Skeletal muscle tissue (tissue), 4 donors: Measurements from ENCODE around the gene RALY. TPM values are rescaled to one million over a fixed set of nuclear protein-coding genes. Genes with fewer than 3 reads are reported as not detected.

Source experiments
- H3K27ac ChIP-seq: one replicate; pipeline ENCODE4 v1.7.0; 2013; ENCODE audit warnings: mild to moderate bottlenecking, low read depth, low read length, inconsistent platforms
- H3K27me3 ChIP-seq, 3 donors: one replicate each; pipeline ENCODE4 v1.7.0; 2013; ENCODE audit warnings: low read length in 3 of 3; ENCODE audit not compliant: control insufficient read depth in 3 of 3, insufficient read depth in 3 of 3
- H3K36me3 ChIP-seq, 3 donors: one replicate each; pipeline ENCODE4 v1.7.0; 2013; ENCODE audit warnings: low read length in 3 of 3; ENCODE audit not compliant: control insufficient read depth in 3 of 3, insufficient read depth in 3 of 3
- H3K4me1 ChIP-seq, 3 donors: one replicate each; pipeline ENCODE4 v1.7.0; 2013; ENCODE audit warnings: low read length in 3 of 3, mild to moderate bottlenecking in 3 of 3; ENCODE audit not compliant: control insufficient read depth in 3 of 3, insufficient read depth in 3 of 3
- H3K4me3 ChIP-seq, 3 donors: one replicate each; pipeline ENCODE4 v1.7.0; 2013; ENCODE audit warnings: low read length in 3 of 3
- H3K9ac ChIP-seq, 3 donors: one replicate each; pipeline ENCODE4 v1.7.0; 2013; ENCODE audit warnings: low read length in 3 of 3, mild to moderate bottlenecking in 3 of 3, moderate library complexity in 2 of 3, low read depth in 1 of 3
- H3K9me3 ChIP-seq, 3 donors: one replicate each; pipeline ENCODE4 v1.7.0; 2013; ENCODE audit warnings: low read length in 3 of 3; ENCODE audit not compliant: control insufficient read depth in 3 of 3
- total RNA-seq: library from RNA; depleted of rRNA; stranded (reverse); fragments of >200 nt; gene quantifications from one replicate; pipeline ENCODE4 v1.2.3, GENCODE V29; 2014
- donor health status: Osteomylitis.

The RALY gene
- total RNA-seq, 1 donor from 2014 or later = 52.2 TPM

DNA sequence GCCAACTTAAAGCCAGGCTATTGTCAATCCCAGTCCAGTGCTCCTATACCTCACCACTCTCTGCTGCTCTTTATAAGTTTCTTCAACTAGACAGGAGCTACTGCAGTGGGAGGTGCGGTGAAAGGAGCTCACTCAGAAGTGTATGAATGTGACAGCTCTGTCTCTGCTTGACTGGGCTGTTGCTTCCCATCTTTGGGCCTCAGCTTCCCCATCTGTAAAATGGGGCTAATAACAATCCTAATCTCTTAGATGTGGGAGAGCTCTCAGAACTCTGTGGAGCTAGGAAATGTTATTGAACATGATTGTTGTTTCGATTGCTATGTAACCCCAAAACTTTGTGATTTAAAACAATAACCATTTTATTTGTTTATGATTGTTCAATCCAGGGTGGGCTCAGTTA, 8.4 kb upstream of the RALY start:
- no peaks in the 10 kb centered on the region for H3K36me3 ChIP-seq
- H3K9me3 ChIP-seq = no peaks in the 10 kb centered on the region

GRCh38 chr20:33985830-33986229, 7.9 kb upstream of the RALY start:
- Histone ChIP-seq H3K9me3 (no peaks in the 10 kb centered on the region), H3K9ac (no peak overlapping the region), H3K36me3 (no peaks in the 10 kb centered on the region), H3K4me3 (no peak overlapping the region), H3K27me3 (no peaks in the 10 kb centered on the region), H3K4me1 (no peaks in the 10 kb centered on the region), H3K27ac (no peak overlapping the region)

More for the DNA sequence above, 8.4 kb upstream of the RALY start:
- H3K27me3 ChIP-seq = no peaks in the 10 kb centered on the region
- H3K9ac ChIP-seq = no peak overlapping the region
- no peaks in the 10 kb centered on the region for H3K4me1 ChIP-seq
- H3K4me3 ChIP-seq = no peak overlapping the region
- no peak overlapping the region for H3K27ac ChIP-seq

DNA sequence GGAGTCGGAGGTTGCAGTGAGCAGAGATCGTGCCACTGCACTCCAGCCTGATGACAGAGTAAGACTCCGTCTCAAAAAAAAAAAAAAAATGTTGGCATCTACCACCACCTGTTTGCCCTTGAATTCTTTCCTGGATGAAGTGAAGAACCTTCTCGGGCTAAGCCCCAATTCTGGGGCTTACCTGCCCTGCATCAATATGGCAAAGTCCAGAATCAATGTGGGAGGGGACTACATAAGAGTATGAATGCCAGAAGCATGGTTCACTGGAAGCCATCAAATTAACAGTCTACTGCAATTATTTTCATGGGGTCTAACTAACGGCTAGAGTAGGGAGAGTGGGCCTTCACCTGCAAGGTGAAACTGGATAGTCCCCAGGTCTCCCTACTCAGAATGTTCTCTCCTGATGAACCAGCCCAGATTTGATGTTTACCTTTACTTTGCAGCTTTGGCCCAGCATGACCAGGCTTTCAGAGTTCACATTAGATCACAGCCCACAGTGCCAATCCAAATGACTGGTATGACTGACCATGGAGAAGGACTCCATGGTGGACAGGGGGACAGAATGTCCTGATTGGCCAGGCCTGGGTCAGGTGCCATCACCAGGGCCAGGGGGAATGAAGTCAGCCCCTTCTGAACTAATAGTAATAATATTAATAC, 7.0 kb upstream of the RALY start:
- H3K4me3 ChIP-seq = no peak overlapping the region
- no peaks in the 10 kb centered on the region for H3K4me1 ChIP-seq
- H3K36me3 ChIP-seq = no peaks in the 10 kb centered on the region
- no peaks in the 10 kb centered on the region for H3K9me3 ChIP-seq
- H3K27ac ChIP-seq = no peak overlapping the region
- no peak overlapping the region for H3K9ac ChIP-seq
- no peaks in the 10 kb centered on the region for H3K27me3 ChIP-seq

GRCh38 chr20:33990075-33990474, 3.6 kb upstream of the RALY start:
- Histone ChIP-seq H3K27ac (no peak overlapping the region), H3K9me3 (no peaks in the 10 kb centered on the region), H3K27me3 (no peaks in the 10 kb centered on the region), H3K9ac (no peak overlapping the region), H3K4me1 (peaks cover 10 to 14% (median 13%) of the 10 kb centered on the region in 3 donors), H3K4me3 (no peak overlapping the region), H3K36me3 (no peaks in the 10 kb centered on the region)

- no peaks in the 10 kb centered on the region for H3K9me3 ChIP-seq
Measured at GRCh38 chr20:33991502-33991901, 2.2 kb upstream of the RALY start.

DNA sequence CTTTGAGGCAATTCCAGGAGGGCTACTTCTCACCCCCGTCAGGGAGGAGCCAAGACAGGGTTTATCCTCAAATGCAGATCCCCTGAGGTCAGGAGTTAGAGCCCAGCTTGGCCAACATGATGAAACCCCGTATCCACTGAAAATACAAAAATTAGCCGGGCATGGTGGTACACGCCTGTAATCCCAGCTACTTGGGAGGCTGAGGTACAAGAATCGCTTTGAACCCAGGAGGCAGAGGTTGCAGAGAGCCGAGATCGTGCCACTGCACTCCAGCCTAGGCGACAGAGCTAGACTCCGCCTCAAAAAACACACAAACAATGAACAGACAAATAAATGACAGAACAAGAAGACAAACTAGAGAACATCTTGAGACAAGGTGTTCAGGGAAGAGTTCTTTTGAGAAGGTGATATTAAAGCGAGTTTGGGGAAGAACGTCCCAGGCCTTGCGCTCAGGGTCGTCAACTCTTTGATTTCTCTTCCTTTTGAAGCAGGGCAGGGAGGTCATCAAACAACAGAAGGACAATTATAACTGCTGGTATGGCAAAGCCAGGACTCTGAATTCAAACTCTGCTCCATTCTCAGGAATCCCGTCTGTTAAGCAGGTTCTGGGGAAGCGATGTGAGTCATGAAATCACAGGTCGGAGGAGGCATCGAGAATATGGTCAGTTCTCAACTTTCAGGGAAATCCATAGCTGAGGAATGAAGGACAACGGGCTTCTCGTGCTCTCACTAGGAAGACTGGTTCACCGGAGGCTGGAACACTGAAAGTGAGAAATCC, 1.4 kb upstream of the RALY start:
- H3K9ac ChIP-seq = peak overlapping the region; percentile 72 to 86 (median 80)
- H3K4me3 ChIP-seq = peak overlapping the region; percentile 86 to 96 (median 93)
- H3K9me3 ChIP-seq = no peaks in the 10 kb centered on the region
- no peaks in the 10 kb centered on the region for H3K27me3 ChIP-seq
- H3K4me1 ChIP-seq = peaks cover 30 to 37% (median 35%) of the 10 kb centered on the region in 3 donors
- peak overlapping the region; percentile 98 for H3K27ac ChIP-seq
- H3K36me3 ChIP-seq = no peaks in the 10 kb centered on the region

More at GRCh38 chr20:33991502-33991901, 2.2 kb upstream of the RALY start:
- Histone ChIP-seq H3K27me3 (no peaks in the 10 kb centered on the region), H3K36me3 (no peaks in the 10 kb centered on the region), H3K9ac (no peak overlapping the region), H3K27ac (no peak overlapping the region), H3K4me3 (no peak overlapping the region), H3K4me1 (peaks cover 21 to 29% (median 27%) of the 10 kb centered on the region in 3 donors)

DNA sequence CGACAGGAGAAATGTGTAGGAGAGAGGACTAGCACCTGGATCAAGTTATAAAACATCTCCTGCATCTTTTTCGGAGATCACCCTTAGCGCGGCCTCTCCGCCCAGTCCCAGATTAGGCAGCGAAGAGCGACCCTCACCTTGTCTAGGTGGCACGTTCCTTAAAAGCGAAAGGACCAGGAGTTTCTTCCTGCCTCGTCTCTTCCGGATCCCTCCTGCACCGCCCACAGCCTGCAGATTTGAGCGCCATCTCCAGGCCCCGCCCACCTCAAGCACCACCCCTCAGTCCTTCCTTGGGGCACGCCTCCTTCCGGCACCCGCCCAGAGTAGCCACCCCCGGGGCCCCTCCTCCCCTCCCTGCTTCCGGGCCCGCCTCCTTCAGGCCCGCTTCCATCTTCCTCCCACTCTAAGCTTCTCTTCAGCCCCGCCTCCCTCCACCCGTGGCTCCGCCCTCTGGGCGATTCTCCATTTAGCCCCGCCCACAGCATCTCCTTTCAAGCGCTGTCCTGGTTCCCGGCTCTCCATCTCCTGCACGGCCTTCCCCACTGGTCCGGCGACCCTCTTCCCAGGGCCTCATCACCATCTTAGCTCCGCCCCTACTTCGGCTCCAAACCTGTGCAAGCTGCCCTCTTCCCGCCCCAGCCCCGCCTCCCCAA, 662 bp upstream of the RALY start:
- no peaks in the 10 kb centered on the region for H3K9me3 ChIP-seq
- H3K4me3 ChIP-seq = peak overlapping the region; percentile 86 to 96 (median 93)
- peak overlapping the region; percentile 98 for H3K27ac ChIP-seq
- no peaks in the 10 kb centered on the region for H3K36me3 ChIP-seq
- no peaks in the 10 kb centered on the region for H3K27me3 ChIP-seq
- peak overlapping the region; percentile 80 to 94 (median 92) for H3K9ac ChIP-seq
- H3K4me1 ChIP-seq = peaks cover 35 to 44% (median 42%) of the 10 kb centered on the region in 3 donors

DNA sequence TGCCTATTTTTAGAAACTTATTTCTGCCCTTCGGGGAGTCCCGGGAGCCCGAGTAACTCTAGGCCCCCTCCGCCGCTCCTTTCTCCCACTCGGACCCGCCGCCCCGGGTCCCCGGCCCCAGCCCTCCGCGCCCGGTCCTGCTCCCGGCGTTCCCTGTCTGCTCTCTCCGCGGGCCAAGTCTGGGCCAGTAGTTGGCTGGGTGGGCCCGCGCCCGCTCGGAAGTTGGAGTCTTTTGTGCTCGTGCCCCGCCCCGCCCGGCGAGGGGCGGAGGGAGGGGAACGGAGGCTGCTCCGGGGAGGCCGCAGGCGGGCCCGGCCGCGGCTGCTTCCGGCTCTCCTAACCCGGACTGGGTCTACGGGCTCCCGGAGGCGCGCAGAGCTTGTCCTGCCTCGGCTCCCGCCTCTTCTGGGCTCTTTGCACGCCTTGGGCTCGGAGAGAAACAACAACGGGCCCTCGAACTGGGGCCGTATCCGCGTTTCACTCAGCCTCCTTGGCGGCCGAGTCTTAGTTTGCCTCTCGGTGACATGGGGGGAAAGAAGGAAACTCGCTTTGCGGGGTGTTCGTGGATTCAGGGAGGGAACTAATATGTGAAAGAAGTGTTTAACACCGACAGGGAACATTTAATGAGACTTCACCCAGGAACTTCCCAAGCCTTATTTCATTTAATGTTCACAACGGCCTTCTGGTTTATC, 657 bp downstream of the RALY start:
- peak overlapping the region; percentile 81 to 94 (median 92) for H3K9ac ChIP-seq
- peak overlapping the region; percentile 86 to 94 (median 88) for H3K4me3 ChIP-seq
- no peaks in the 10 kb centered on the region for H3K27me3 ChIP-seq
- no peaks in the 10 kb centered on the region for H3K9me3 ChIP-seq
- peak overlapping the region; percentile 98 for H3K27ac ChIP-seq
- H3K36me3 ChIP-seq = no peaks in the 10 kb centered on the region
- H3K4me1 ChIP-seq = peaks cover 46 to 53% (median 53%) of the 10 kb centered on the region in 3 donors

- peaks cover 50 to 61% (median 57%) of the 10 kb centered on the region in 3 donors for H3K4me1 ChIP-seq
Measured at GRCh38 chr20:33995053-33995831, 1.5 kb downstream of the RALY start.

More at GRCh38 chr20:33995053-33995831, 1.5 kb downstream of the RALY start:
- Histone ChIP-seq H3K36me3 (no peaks in the 10 kb centered on the region), H3K27me3 (no peaks in the 10 kb centered on the region), H3K9ac (peak overlapping the region; percentile 81 to 94 (median 92)), H3K27ac (peak overlapping the region; percentile 98), H3K4me3 (peak overlapping the region; percentile 86 to 94 (median 88)), H3K9me3 (no peaks in the 10 kb centered on the region)
